ENCODE data around the gene CYSRT1. TPM values are rescaled to one million over a fixed set of nuclear protein-coding genes. Genes with fewer than 3 reads are reported as not detected.

CYSRT1 gene
- polyA plus RNA-seq (ENCODE audit: insufficient read length in 12 of 12), result 1 to 10 TPM in 9 of 12 donors, under 1 TPM in 1, not detected in 2; 0.91 to 3.2 (median 2.1) TPM
- long read RNA-seq, donor 1, partial matches to known transcripts, result 11 of 18 reads
- long read RNA-seq, donor 1, other reads (novel, unspliced or antisense), result 5 of 18 reads
- long read RNA-seq, donor 2, result 0 reads
- long read RNA-seq, donor 3, result 0 reads
- long read RNA-seq, donor 4, result 0 reads
- long read RNA-seq, donor 5, result 0 reads
- long read RNA-seq, donor 6, result 0 reads
- long read RNA-seq, donor 7, partial matches to known transcripts, result 0 of 1 reads
- long read RNA-seq, donor 7, other reads (novel, unspliced or antisense), result 0 of 1 reads
- long read RNA-seq, donor 8, result 0 reads
- long read RNA-seq, donor 9, result 0 reads
- long read RNA-seq, donor 10, result 0 reads
- long read RNA-seq, donor 11, result 0 reads

- no peak for DNase-seq
Observed at GRCh38 chr9:137224830-137225694, at the start of gene CYSRT1. Gene CYSRT1, plus strand, starts transcription at chr9:137225174. Its CDS starts 448 bp downstream, at chr9:137225622.

GRCh38 chr9:137175345-137175961 lies 49.5 kb upstream of the CYSRT1 start:
- no peak for DNase-seq

- no peak for DNase-seq
Observed at GRCh38 chr9:137176302-137177182, 48.4 kb upstream of the CYSRT1 start.

GRCh38 chr9:137178201-137178938 lies 46.6 kb upstream of the CYSRT1 start:
- no peak for DNase-seq

GRCh38 chr9:137178939-137179630 lies 45.9 kb upstream of the CYSRT1 start:
- DNase-seq, result no peak

GRCh38 chr9:137179761-137180160 lies 45.2 kb upstream of the CYSRT1 start:
- no peak for DNase-seq

GRCh38 chr9:137180491-137180890 lies 44.5 kb upstream of the CYSRT1 start:
- DNase-seq, result no peak

- DNase-seq, result no peak
Observed at GRCh38 chr9:137181680-137182079, 43.3 kb upstream of the CYSRT1 start.

GRCh38 chr9:137182836-137183235 lies 42.1 kb upstream of the CYSRT1 start:
- DNase-seq, result no peak

GRCh38 chr9:137183980-137184595 lies 40.9 kb upstream of the CYSRT1 start:
- no peak for DNase-seq

GRCh38 chr9:137184881-137185660 lies 39.9 kb upstream of the CYSRT1 start:
- DNase-seq, result no peak

GRCh38 chr9:137185921-137186320 lies 39.1 kb upstream of the CYSRT1 start:
- DNase-seq, result no peak

- no peak for DNase-seq
Observed at GRCh38 chr9:137186385-137186784, 38.6 kb upstream of the CYSRT1 start.

- DNase-seq, result no peak
Observed at GRCh38 chr9:137187386-137187785, 37.6 kb upstream of the CYSRT1 start.

- DNase-seq, result no peak
Observed at GRCh38 chr9:137188086-137188489, 36.9 kb upstream of the CYSRT1 start.

- peak; percentile 97 for DNase-seq
Observed at GRCh38 chr9:137188490-137189296, 36.3 kb upstream of the CYSRT1 start, which contains the start of the genes ANAPC2 and SSNA1. Gene ANAPC2, minus strand, starts transcription at chr9:137188560. Its CDS starts 28 bp downstream, at chr9:137188532. Gene SSNA1, plus strand, starts transcription at chr9:137188676. Its CDS starts 51 bp downstream, at chr9:137188727.

Measured in muscle of arm (tissue), 14 donors.